HTERT RPE-1 (cell line): Measurements from ENCODE around the gene EEIG2.
"Not testable (repeated sequence)": the region's sequence is repeated elsewhere in the genome, so short reads cannot be mapped to it uniquely, and the experiment has no call there.

Experiments
- in situ Hi-C: fragments of 300-500 bp; cut with MboI; formaldehyde crosslinking; loops from 4 replicates; pipeline ENCODE4 v1.14.3; 2020; ENCODE audit warnings: low sequenced_read_pairs

EEIG2 gene

DNA sequence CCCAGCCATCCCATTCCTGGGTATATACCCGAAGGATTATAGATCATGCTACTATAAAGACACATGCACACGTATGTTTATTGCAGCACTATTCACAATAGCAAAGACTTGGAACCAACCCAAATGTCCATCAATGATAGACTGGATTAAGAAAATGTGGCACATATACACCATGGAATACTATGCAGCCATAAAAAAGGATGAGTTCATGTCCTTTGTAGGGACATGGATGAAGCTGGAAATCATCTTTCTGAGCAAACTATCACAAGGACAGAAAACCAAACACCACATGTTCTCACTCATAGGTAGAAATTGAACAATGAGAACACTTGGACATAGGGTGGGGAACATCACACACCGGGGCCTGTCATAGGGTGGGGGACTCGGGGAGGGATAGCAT is 12.4 kb upstream of the EEIG2 start:
- in situ Hi-C loops: not testable (repeated sequence)

DNA sequence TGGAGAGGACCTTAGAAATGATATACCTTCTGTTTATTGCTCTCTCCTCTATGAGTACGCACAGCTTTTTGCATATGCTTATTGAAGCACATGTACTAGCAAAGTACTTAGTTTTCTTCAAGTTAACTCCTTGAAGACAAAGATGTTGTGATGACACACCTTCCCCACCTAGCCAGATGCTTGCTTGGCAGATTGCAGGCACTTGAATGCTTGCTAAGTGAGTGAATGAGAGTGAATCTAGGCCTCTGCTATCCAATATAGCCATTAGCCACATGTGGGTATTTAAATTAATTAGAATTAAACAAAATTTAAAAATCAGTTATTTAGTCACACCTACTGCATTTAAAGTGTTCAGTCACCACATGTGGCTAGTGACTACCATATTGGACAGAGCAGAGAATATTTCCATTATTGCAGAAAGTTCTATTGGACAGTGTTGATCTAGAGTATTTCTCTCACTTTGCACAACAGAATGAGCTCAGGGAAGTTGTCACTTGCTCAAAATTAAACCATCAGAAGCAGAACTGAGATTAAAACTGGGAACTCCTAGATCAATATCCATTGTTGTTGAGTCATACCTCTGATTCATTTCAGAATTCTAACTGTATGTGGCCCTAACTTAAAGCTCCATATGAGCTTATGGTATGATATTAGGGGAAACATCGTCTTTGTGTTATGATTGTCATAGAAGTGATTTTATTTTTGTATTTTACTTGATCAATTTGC is 8.6 kb upstream of the EEIG2 start:
- in situ Hi-C loops: no loop called here

DNA sequence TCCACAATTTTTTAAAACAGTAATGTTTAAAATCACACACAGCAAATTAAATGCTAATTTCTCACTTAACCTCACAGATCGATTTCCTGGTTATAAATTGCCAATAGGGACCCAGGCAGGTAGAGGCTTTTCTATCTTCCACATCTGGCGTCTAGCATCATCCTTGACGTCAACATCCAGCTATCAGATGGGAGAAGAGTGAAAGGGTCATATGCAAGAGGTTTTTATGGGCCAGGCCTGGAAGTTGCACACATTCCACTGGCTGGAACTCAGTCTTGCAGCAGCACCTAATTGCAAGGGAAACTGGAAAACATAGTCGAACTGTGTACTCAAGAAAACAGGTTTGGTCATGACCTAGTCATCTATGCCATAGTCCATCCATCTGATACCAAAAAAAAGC is 6.0 kb upstream of the EEIG2 start:
- in situ Hi-C loops: no loop called here

DNA sequence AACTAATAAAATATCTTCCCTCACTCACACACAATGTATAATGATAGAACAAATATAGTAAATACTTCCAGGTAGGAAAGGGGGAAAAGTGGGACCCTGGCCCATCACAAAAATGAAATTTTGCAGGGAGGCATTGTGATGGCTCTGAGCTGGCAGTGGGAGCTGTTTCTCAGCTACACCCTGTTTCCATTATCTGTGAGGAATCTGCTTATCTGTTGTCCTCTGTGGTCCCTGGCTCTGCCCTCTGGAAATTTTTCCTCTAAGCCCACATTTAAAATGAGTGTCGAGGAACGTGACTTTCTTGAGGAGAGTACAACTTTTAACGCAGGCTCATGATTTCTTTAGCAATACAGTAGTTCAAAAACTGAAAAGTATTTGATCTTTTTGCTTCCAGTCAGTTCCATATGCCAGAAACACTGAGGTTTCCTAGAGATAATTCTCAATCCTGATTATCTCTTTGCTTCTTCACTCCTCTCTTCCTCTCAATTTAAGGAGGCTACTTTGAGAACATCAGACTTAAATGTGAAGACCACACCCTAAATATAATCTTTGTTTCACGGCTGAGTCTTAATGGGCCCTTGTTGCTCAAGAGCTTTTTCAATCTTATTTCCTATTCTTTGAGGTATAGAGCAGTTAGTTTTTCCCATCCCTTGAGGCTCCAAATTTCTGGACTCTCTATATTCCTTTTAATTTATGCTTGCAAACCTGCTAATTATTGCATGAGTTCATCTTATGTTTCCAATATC is 5.0 kb upstream of the EEIG2 start:
- in situ Hi-C loops: no loop called here

DNA sequence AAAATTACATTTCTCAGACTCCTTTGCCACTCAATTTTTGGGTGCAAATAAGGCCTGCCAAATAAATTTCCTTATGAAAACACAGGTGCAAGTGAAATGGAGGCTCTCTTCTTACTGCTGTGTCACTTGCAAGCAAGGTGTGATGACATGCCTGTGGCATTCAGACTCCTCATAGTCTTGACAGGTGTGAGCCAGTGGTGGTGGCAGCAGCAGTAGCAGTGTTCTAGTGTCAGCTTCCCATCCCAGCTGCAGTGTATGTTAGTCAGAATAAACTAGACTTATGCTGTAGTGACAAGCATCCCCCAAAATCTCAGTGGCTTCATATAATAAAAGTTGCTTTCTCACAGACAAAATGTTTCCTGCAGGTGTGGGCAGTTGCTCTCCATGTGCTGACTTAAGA is 3.8 kb upstream of the EEIG2 start:
- in situ Hi-C loops: no loop called here

DNA sequence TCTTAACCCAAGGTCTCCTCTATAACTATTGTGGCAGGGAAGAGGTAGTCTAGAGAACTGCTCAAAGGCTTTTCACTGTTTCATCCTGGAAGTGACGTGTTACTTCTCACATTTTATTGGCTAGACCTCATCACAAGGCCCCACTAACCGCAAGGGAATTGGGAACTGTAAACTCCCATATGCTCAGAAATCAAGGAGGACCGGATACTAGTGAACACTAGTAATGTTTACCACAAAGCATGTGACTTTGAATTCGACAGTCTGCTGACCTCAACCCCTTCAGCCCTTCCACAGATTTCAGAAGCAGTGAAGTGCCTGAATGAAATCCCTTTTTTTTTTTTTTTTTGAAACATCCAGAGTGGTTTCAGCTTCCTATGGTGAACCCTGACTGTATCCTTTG is 3.4 kb upstream of the EEIG2 start:
- in situ Hi-C loops: no loop called here

DNA sequence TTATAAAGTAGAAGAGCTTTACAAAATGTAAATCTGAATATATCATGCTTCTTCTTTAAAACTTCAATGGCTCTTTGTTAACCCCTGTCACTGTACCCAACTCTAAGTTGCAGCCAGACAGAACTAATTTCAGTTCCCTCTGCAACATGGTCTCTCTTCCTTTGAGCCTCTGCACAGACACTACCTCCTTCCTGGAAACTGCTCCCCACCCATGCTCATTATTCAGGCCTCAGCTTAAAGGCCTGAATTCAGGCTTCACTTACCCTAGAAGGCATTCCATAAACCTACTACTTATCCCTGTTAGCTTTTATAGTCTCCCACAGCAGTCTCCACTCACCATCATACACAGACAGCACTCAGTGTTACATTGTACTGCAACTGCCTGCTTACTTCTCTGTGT is 2.6 kb upstream of the EEIG2 start:
- in situ Hi-C loops: no loop called here

DNA sequence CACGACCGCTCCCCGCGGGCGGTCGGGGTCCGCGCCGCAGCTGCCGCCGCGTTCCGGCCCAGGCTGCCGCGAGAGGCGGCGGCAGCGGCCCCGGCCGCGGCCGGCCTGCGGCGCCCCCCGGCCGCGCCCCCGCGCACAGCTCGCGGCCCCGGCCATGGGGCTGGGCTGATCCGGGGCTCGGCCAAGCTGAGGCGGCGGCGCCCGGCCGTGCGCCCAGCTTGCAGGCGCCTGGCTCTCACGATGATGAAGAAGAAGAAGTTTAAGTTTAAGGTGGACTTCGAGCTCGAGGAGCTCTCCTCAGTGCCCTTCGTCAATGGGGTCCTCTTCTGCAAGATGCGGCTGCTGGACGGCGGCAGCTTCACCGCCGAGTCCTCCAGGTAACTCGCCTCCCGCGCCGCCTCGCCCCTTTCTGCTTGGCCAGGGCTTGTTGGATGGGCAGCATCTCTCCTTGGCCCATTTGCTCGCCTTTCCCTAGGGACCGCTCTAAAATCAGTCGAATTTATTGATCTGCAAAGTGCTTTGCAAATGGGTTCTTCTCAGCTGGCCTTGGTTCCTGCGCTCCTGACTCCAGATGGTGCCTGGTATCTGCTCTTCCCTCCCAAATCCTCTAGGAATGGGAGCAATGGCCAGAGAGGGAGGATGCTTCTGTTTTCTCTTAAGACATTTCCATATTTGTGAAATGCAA is 431 bp downstream of the EEIG2 start:
- in situ Hi-C loops: no loop called here

DNA sequence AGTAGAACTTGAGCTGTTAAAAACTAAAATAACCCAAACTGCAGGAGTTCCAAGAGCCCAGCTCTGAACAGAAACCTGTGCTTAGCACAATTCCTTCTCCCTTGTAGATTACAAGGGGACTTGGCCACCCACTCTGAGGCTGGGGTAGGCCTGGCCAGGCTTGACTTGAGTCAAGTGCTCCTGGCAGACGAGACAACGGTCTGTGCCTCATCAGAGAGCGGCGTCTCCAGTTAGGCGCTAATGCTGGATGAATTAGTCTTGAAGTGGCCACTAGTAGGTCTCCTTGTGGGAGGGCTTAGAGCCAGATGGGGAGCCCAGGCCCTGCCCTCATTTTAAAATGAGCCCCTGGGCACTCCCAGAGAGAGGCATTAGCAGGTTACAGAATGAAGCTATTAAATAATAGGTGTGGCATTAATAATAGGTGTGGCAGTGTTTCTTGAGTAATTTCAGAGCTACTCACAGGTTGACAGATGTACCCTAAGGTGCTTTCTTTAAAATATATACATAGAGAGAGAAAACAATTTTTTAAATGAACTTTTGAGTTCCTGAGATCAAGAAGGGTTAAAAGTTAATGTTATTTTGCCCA is 1.1 kb downstream of the EEIG2 start:
- in situ Hi-C loops: no loop called here

DNA sequence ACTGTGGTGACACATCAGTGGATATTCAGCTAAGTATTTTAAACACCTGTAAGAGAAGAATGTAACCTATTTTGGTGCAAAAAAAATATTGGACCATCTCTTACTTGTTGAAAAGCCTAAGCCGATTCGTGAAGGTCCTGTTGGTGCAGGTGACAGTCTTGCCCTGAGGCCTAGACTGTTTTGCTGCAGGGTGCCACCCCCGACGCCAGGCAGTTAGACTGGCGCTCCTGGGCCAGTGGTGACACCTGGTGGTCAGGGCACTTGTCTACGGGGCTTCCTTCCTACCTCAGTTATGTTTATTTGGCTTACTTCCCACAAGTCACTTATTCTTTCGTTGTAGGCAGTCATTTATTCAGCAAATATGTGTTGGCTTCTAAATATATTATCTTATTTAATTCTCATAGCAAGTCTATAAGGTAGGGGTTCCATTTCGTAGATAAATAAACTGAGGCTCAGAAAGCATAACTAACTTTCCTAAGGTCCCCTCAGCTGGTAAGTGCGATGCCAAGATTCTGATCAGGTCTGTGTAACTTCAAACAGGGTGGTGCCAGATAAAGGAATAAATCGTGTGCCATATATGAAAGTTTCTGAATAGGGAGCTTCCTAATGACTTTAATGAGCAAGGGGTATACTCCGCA is 1.9 kb downstream of the EEIG2 start:
- in situ Hi-C loops: no loop called here

DNA sequence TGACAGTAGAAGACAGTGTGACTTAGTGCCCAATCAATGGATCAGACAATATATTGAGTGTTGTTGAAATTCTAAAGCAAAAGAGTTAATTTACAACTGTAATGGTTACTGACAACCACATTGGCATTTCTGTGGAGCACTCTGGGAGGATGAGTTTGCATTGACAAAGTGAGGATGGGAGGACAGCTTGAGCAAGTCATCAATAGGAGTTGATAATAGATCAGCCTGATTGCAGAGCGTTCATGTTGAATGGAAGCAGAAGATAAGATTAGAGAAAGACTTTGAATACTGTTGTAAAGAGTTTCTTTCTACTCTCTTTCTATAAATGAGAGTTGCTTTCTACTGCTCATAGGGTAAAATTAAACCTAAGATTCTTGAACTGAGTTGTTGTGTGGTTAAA is 3.9 kb downstream of the EEIG2 start:
- in situ Hi-C loops: no loop called here

DNA sequence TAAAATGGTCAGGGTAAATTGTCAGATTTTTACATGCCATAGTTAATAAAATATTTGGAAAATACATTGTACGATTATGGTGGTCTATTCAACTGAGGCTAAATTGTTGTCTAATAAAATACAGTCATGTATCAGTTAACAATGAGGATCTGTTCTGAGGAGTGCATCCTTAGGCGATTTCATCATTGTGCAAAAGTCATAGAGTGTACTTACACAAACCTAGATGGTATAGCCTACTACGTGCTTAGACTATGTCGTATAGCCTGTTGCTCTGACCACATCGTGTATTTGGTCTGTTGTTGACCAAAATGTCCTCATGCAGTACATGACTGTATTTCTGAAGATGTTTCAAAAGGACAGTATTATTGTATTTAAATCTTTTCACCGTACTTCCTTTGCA is 5.2 kb downstream of the EEIG2 start:
- in situ Hi-C loops: no loop called here

DNA sequence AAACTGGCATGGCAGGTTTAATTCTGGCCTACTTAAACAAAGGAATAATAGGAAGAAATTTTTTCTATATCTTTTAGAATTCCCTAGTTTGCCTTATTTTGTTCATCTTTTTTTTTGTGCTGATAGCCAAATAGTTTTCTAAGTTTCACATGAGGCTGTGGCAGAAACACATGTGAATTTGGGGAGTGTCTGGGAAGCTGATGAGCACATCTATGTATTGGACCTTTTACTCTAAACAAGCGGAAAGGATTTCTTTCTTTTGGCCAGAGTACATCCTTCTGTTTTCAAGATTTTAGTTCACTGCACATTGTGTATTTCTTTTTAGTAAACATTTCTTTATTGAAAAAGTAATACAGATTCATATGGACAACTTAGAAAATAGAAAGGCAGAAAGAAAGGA is 5.6 kb downstream of the EEIG2 start:
- in situ Hi-C loops: no loop called here

DNA sequence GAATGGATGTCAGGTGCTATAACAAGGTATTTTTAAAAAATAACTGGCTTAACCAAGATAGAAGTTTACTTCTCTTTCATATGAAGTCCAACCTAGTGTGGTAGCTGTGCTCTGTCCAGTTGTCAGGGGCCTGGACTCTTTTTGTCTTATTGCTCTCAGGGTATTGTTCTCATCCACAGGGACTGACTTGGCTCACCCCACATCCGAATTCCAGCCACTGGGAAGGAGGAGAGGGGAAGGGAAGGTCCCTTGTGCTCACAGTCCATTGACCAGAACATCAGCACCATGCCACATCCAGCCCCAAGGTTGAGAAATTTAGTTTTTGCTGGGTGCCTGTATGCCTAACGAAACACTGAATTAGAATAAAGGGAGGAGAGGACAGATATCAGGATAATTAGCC is 8.7 kb downstream of the EEIG2 start:
- in situ Hi-C loops: no loop called here

DNA sequence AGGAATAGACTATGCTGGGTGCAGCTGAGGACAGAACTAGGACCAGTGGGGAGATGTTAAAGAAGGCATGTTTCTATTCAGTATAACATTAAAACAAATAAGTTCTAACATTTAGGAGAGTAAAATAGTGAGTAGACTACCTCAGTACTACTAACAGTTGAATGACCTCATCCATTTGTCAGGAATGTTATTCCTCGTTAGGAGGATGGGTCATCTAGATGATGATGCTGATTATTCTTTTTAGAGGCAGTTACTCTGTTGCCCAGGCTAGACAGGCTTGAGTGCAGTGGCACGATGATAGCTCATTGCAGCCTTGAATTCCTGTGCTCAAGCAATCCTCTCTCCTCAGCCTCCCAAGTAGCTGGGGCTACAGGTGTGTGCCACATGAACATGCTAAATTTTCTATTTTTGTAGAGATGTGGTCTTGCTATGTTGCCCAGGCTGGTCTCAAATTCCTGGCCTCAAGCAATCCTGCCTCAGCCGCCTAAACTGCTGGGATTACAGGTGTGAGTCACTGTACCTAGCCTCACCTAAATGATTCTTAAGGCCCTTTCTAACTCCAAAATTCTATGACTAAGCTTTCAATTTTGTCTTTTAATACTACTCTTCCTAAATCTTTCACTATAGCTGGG is 9.3 kb downstream of the EEIG2 start:
- in situ Hi-C loops: no loop called here

DNA sequence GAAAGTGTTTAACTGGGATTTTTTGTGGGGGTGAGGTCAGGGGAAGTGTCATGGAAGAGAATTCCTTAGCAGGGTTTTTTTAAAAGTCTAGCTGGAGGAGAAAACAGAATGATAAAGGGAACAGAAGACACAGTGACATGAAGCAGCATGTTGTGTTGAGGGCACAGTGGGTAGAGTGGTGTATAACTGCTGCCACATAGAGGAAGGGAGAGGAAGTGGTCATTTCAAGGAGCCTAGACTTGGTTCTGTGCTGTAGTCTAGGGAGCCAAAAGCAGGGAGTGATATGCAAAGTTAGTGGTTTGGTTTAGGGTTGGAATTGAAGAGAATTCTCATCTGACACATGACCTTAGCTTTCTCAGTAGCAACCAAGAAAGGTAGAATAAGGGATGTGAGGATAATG is 10.2 kb downstream of the EEIG2 start:
- in situ Hi-C loops: no loop called here

DNA sequence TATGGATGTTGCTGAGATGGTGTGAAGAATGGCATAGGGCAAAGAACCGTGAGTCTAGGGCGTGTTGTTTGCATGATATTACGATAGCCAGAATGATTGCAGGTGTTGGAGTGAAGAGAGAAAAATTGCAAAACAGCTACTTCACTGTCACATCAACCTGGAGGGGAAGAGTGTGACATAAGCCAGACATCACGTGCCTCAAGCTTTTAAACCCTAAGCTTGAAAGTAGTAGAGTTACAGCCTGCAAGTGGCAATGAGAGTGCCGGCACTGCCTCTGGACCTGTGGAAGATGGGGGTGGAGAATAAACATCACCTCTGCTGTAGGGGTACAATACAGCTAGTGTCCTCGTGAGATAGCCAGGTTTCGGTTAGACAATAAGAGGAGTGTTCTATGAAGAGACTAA is 11.1 kb downstream of the EEIG2 start:
- in situ Hi-C loops: no loop called here

DNA sequence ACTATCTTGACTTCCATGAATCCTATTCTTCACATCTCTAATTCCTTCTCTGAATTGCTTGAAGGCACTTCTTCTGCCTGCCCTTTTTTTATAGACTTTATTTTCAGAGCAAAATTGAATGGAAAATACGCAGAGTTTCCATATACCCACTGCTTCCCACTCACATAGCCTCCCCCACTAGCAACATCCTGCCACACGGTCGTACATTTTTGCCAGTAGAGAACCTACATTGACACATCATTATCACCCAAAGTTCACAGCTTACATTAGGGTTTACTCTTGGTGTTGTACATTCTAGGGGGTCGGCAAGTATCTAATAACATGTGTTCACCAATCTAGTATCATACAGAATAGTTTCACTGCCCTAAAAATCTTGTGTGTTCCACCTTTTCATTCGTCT is 12.3 kb downstream of the EEIG2 start:
- in situ Hi-C loops: no loop called here

DNA sequence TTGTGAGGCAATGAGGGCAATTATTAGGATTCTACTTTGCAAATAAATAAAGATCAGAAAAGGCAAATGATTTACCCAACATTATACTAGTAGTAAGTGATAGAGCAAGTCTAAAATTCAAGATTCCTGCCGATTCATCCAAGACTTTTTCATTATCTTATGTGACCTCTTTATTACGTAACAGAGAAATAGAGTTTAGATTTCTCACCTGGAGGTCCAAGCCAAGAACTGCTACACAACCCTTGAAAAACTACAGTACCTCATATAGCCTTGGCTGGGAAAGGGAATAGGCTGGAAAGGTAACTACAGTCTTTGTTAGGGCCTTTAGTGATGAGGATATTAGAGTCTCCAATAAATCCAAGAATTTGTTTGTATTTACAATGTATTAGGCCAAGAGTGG is 13.3 kb downstream of the EEIG2 start:
- in situ Hi-C loops: no loop called here

DNA sequence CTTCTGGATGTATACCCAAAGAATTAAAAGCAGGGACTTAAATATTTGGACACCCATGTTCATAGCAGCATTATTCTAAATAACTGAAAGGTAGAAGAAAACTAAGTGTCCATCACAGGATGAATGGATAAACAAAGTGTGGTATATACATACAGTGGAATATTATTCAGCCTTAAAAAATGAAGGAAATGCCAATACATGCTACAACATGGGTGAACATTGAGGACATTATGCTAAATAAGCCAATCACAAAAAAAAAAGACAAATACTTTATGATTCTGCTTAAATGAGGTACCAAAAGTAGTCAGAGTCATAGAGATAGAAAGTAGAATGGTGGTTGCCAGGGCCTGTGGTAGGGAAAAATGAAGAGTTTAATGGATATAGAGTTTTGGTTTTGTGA is 14.1 kb downstream of the EEIG2 start:
- in situ Hi-C loops: no loop called here

DNA sequence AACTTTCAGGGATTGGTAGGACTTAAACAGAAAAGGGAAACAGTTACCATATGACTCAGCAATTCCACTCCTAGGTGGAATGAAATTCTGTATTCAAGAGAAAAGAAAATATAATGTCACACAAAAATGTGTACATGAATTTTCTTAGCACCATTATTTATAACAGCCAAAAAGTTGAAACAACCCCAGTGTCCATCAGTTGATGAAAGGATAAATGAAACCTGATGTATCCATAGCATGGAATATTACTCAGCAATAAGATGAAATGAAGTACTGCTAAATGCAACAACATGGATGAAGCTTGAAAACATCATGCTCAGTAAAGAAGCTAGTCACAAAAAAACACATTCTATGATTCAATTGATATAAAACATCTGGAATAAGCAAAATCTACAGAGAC is 15.5 kb downstream of the EEIG2 start:
- in situ Hi-C loops: no loop called here
